ENCODE results near the gene COQ7. TPM values are rescaled to one million over a fixed set of nuclear protein-coding genes. Genes with fewer than 3 reads are reported as not detected.

Gene COQ7
- total RNA-seq, 1 experiment from 2014 or later = 26.6 TPM

DNA sequence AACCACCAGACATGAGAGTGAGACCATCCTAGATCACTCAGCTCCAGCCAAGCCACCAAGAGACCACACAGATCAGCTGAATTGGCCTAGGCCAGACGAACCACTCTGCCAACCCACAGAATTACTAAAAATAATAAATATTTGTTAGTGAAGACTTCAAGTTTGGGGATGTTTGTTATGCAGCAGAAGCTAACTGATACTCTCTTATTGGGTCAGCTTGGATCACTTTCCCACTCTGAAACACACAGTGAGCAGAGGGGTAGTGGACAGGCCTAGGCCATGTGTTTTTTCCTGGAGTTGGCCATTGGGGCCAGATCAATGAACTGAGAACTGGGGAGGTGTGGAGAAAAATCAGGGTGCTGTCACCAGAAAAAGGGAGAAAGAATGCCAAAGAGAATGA, 30.8 kb downstream of the COQ7 start:
- H4K20me1 ChIP-seq (ENCODE audit: insufficient read depth) = no peaks in the 10 kb centered on the region
- H3K4me3 ChIP-seq (replicated peaks in 1 of 2; ENCODE audit: low read depth in 1 of 2, low read length in 2 of 2) = no peak overlapping the region
- intact Hi-C loops (cut with micrococcal nuclease) = no loop called here
- ATAC-seq (no peak), DNase-seq (ENCODE audit: low read depth, low spot score) (no peak)
- no peaks in the 10 kb centered on the region for H3K79me2 ChIP-seq (ENCODE audit: insufficient read depth, low read length)
- CTCF ChIA-PET = interaction anchor here (1.5 kb wide), 1 partner anchor 404 kb away, joined by 3 read pairs; no protein-coding TSS in a partner anchor
- H3K36me3 ChIP-seq (ENCODE audit: control insufficient read depth in 1 of 2, insufficient read depth in 2 of 2, low read length in 2 of 2) = 0 out of 4 replicates have a peak, but pooled peaks cover 0 to 3% of the 10 kb centered on the region in 2 experiments
- POLR2A ChIA-PET = interaction anchor here (1.7 kb wide), 1 partner anchor 12 kb away, joined by 4 read pairs; no protein-coding TSS in a partner anchor
- RAD21 ChIA-PET (ENCODE audit: low non-redundant PET in 1 of 2, low total read pairs in 2 of 2, uncharacterized antibody in 2 of 2, unreplicated experiment in 2 of 2) = no interaction called here
- H2AFZ ChIP-seq (ENCODE audit: low read depth, low read length, poor library complexity, severe bottlenecking) = no peak overlapping the region
- H3K4me1 ChIP-seq (ENCODE audit: control insufficient read depth in 1 of 2, insufficient read depth in 2 of 2, low read length in 2 of 2) = peaks cover 21 to 48% of the 10 kb centered on the region in 2 experiments
- H3K4me2 ChIP-seq (ENCODE audit: low read length) = no peak overlapping the region
- no peaks in the 10 kb centered on the region for H3K9me2 ChIP-seq (ENCODE audit: insufficient read depth)
- no peak overlapping the region for H3K9ac ChIP-seq (ENCODE audit: low read length)
- H3K27ac ChIP-seq (ENCODE audit: low read depth, low read length) = no peak overlapping the region
- TF ChIP-seq ZFX (IDR thresholded peaks at IDR 0.05) (no peak), CBX3 (IDR thresholded peaks at IDR 0.05; ENCODE audit: low read depth) (peak; percentile 36; the same call in 1 of the 2 replicates)
- H3K9me3 ChIP-seq (ENCODE audit: control insufficient read depth in 1 of 2, insufficient read depth in 1 of 2, low read depth in 1 of 2, low read length in 2 of 2) = peaks cover 0 to 10% of the 10 kb centered on the region in 2 experiments; a peak in 3 of 4 replicates
- no peaks in the 10 kb centered on the region for H3K27me3 ChIP-seq (ENCODE audit: insufficient read depth, low read length)
- BruUV-seq (replicated peaks) = no TSS peak

- POLR2A ChIA-PET = no interaction called here
- peak; percentile 34; the same call in 1 of the 2 replicates for ATAC-seq
- RAD21 ChIA-PET (ENCODE audit: low non-redundant PET in 1 of 2, low total read pairs in 2 of 2, uncharacterized antibody in 2 of 2, unreplicated experiment in 2 of 2) = no interaction called here
Observed at GRCh38 chr16:19102187-19102872, 34.9 kb downstream of the COQ7 start.

More at GRCh38 chr16:19102187-19102872, 34.9 kb downstream of the COQ7 start:
- H3K4me1 ChIP-seq (ENCODE audit: control insufficient read depth in 1 of 2, insufficient read depth in 2 of 2, low read length in 2 of 2) = peaks cover 6 to 33% of the 10 kb centered on the region in 2 experiments
- no peak for DNase-seq (ENCODE audit: low read depth, low spot score)
- H3K27me3 ChIP-seq (ENCODE audit: insufficient read depth, low read length) = no peaks in the 10 kb centered on the region
- H3K79me2 ChIP-seq (ENCODE audit: insufficient read depth, low read length) = no peaks in the 10 kb centered on the region
- peaks cover 0 to 10% of the 10 kb centered on the region in 2 experiments; a peak in 3 of 4 replicates for H3K9me3 ChIP-seq (ENCODE audit: control insufficient read depth in 1 of 2, insufficient read depth in 1 of 2, low read depth in 1 of 2, low read length in 2 of 2)
- H3K4me3 ChIP-seq (replicated peaks in 1 of 2; ENCODE audit: low read depth in 1 of 2, low read length in 2 of 2) = no peak overlapping the region
- intact Hi-C loops (cut with micrococcal nuclease) = no loop called here
- TF ChIP-seq FOSL1 (IDR thresholded peaks at IDR 0.05; ENCODE audit: low read depth) (peak; percentile 42; the same call in 1 of the 2 replicates), SP1 (IDR thresholded peaks at IDR 0.05; ENCODE audit: low read depth) (0 out of 2 replicates have a peak, but pooled peaks have one; percentile 37), TCF7L2 (IDR thresholded peaks at IDR 0.05; ENCODE audit: borderline replicate concordance, extremely low read depth, insufficient read depth, insufficient read length) (no peak), JUND (IDR thresholded peaks at IDR 0.05) (peak; percentile 43; the same call in 1 of the 2 replicates), ZNF274 (IDR thresholded peaks at IDR 0.05; ENCODE audit: low read depth, low read length) (no peak), MAX (IDR thresholded peaks at IDR 0.05) (no peak)
- H3K4me2 ChIP-seq (ENCODE audit: low read length) = peak overlapping the region; percentile 62
- CTCF ChIA-PET = interaction anchor here (0.8 kb wide), 1 partner anchor 8 kb away, joined by 3 read pairs; no protein-coding TSS in a partner anchor
- H3K27ac ChIP-seq (ENCODE audit: low read depth, low read length) = no peak overlapping the region
- peak overlapping the region; percentile 37 for H2AFZ ChIP-seq (ENCODE audit: low read depth, low read length, poor library complexity, severe bottlenecking)
- no peaks in the 10 kb centered on the region for H4K20me1 ChIP-seq (ENCODE audit: insufficient read depth)
- 0 out of 4 replicates have a peak, but pooled peaks cover 0 to 3% of the 10 kb centered on the region in 2 experiments for H3K36me3 ChIP-seq (ENCODE audit: control insufficient read depth in 1 of 2, insufficient read depth in 2 of 2, low read length in 2 of 2)
- H3K9ac ChIP-seq (ENCODE audit: low read length) = 0 out of 2 replicates have a peak overlapping the region, but pooled peaks have one; percentile 9
- BruUV-seq (replicated peaks) = no TSS peak
- no peaks in the 10 kb centered on the region for H3K9me2 ChIP-seq (ENCODE audit: insufficient read depth)
